ENCODE results near the gene SCAF11. TPM values are rescaled to one million over a fixed set of nuclear protein-coding genes. Genes with fewer than 3 reads are reported as not detected.

Gene SCAF11
- total and polyA plus RNA-seq, 5 donors from 2014 or later: 81.5 to 171 (median 83.9) TPM

DNA sequence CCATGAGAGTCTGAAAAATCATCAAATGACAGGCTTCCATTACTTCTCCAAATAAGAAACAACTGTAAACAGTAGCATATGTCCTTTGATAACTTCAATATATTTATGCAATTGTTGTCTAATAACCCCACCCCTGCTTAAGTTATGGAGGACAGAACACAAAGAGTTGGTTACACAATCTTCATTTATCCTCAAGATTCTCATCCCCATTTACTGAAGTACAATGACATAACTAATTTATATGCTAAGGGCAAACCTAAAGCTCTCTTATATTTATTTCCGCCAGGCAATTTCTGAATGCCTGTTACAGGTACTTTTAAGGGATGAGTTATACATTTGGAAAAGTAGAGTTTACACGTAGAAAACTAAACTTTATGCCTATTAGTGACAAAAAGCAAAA, 12.3 kb downstream of the SCAF11 start:
- Histone ChIP-seq H3K36me3 (ENCODE audit: control insufficient read depth, insufficient read depth, low read length) (peaks cover 9% of the 10 kb centered on the region), H3K27ac (ENCODE audit: insufficient read depth, low read length, poor library complexity, severe bottlenecking) (no peak overlapping the region), H3K27me3 (ENCODE audit: control insufficient read depth, insufficient read depth, low read length) (no peaks in the 10 kb centered on the region), H3K4me3 (ENCODE audit: low read depth, low read length) (peak overlapping the region; percentile 38), H3K4me1 (ENCODE audit: control insufficient read depth, insufficient read depth, low read length, poor library complexity, severe bottlenecking) (peaks cover 29% of the 10 kb centered on the region), H3K9me3 (ENCODE audit: control insufficient read depth in 2 of 2, low read length in 2 of 2) (no peaks in the 10 kb centered on the region)
- H3K4me1 Mint-ChIP-seq: peaks cover 73 to 93% (median 86%) of the 10 kb centered on the region in 4 donors
- H3K4me3 Mint-ChIP-seq: peak overlapping the region in 3 of 4 donors; percentile 8 to 77 (median 9)
- peaks cover 19% of the 10 kb centered on the region for H3K36me3 Mint-ChIP-seq
- H3K27ac Mint-ChIP-seq: peak overlapping the region; percentile 1 to 30 (median 11)
- no peak for DNase-seq
- no peak for ATAC-seq (ENCODE audit: low read depth in 2 of 2)
- peaks cover 0 to 1% (median 0%) of the 10 kb centered on the region in 7 donors for H3K9me3 Mint-ChIP-seq
- no peaks in the 10 kb centered on the region for H3K27me3 Mint-ChIP-seq

DNA sequence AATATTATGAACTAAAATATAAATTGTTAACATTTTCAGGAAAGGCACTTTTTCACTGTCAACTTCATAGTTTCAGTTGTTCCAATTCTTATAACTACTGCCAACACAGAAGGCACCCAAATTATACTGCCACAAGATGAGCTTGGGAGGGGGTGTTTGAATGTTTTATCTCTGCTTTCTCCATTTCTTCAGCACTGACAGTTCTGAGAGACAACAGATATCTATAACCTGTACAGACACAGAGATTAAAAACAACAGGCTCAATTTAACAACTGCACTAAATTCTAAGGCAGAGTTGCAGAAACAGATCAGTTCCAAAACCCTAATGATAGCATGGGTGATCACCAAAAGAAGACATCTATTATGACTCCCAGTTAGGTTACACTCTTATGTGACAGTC, 12.8 kb downstream of the SCAF11 start:
- Mint-ChIP-seq H3K36me3 (peaks cover 22% of the 10 kb centered on the region), H3K4me1 (peaks cover 71 to 92% (median 84%) of the 10 kb centered on the region in 4 donors), H3K27ac (peak overlapping the region in 1 of 3 donors; percentile 30), H3K27me3 (no peaks in the 10 kb centered on the region), H3K4me3 (no peak overlapping the region), H3K9me3 (peaks cover 0 to 2% (median 0%) of the 10 kb centered on the region in 7 donors)
- DNase-seq: no peak
- H3K9me3 ChIP-seq (ENCODE audit: control insufficient read depth in 2 of 2, low read length in 2 of 2): no peaks in the 10 kb centered on the region
- H3K4me3 ChIP-seq (ENCODE audit: low read depth, low read length): peak overlapping the region; percentile 38
- no peaks in the 10 kb centered on the region for H3K27me3 ChIP-seq (ENCODE audit: control insufficient read depth, insufficient read depth, low read length)
- no peak overlapping the region for H3K27ac ChIP-seq (ENCODE audit: insufficient read depth, low read length, poor library complexity, severe bottlenecking)
- no peak for ATAC-seq (ENCODE audit: low read depth in 2 of 2)
- H3K4me1 ChIP-seq (ENCODE audit: control insufficient read depth, insufficient read depth, low read length, poor library complexity, severe bottlenecking): peaks cover 27% of the 10 kb centered on the region
- H3K36me3 ChIP-seq (ENCODE audit: control insufficient read depth, insufficient read depth, low read length): peaks cover 12% of the 10 kb centered on the region

DNA sequence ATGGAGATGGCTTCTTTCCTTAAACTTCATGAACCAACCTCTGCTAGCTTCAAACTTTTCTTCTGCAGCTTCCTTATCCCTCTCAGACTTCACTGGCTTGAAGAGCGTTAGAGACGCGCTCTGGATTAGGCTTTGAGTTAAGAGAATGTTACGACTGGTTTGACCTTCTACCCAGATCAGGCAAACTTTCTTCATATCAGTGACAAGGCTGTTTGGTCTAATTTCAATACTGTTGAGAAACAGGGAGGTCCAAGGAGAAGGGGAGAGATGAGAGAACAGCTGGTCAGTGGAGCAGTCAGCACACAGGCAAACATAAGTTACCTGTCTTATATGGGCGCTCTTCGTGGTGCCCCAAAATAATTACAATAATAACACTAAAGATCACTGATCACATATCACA, 14.9 kb downstream of the SCAF11 start:
- Mint-ChIP-seq H3K4me3 (peak overlapping the region in 1 of 4 donors; percentile 0), H3K27ac (no peak overlapping the region), H3K9me3 (peaks cover 0 to 2% (median 0%) of the 10 kb centered on the region in 7 donors), H3K4me1 (peaks cover 70 to 91% (median 84%) of the 10 kb centered on the region in 4 donors), H3K36me3 (peaks cover 26% of the 10 kb centered on the region), H3K27me3 (no peaks in the 10 kb centered on the region)
- no peak overlapping the region for H3K4me3 ChIP-seq (ENCODE audit: low read depth, low read length)
- no peak for ATAC-seq (ENCODE audit: low read depth in 2 of 2)
- H3K9me3 ChIP-seq (ENCODE audit: control insufficient read depth in 2 of 2, low read length in 2 of 2): no peaks in the 10 kb centered on the region
- H3K27me3 ChIP-seq (ENCODE audit: control insufficient read depth, insufficient read depth, low read length): no peaks in the 10 kb centered on the region
- peaks cover 30% of the 10 kb centered on the region for H3K36me3 ChIP-seq (ENCODE audit: control insufficient read depth, insufficient read depth, low read length)
- no peak overlapping the region for H3K27ac ChIP-seq (ENCODE audit: insufficient read depth, low read length, poor library complexity, severe bottlenecking)
- DNase-seq: no peak
- peaks cover 24% of the 10 kb centered on the region for H3K4me1 ChIP-seq (ENCODE audit: control insufficient read depth, insufficient read depth, low read length, poor library complexity, severe bottlenecking)

DNA sequence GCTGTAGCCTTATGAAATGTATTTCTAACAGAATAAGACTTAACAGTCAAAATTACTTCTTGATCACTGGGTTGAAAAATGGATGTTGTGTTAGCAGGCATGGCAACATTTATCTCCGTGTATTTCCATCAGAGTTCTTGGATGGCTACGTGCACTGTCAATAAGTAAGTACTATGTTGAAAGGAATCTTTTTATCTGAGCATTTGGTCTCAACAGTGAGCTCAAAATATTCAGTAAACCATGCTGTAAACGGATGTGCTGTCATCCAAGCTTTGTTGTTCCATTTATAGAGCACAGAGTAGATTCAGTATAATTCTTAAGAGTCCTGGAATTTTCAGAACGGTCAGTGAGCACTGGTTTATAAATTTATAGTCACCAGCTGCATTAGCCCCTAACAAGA, 15.5 kb downstream of the SCAF11 start:
- Histone ChIP-seq H3K4me1 (ENCODE audit: control insufficient read depth, insufficient read depth, low read length, poor library complexity, severe bottlenecking) (peaks cover 21% of the 10 kb centered on the region), H3K9me3 (ENCODE audit: control insufficient read depth in 2 of 2, low read length in 2 of 2) (no peaks in the 10 kb centered on the region), H3K27ac (ENCODE audit: insufficient read depth, low read length, poor library complexity, severe bottlenecking) (no peak overlapping the region), H3K4me3 (ENCODE audit: low read depth, low read length) (no peak overlapping the region), H3K27me3 (ENCODE audit: control insufficient read depth, insufficient read depth, low read length) (no peaks in the 10 kb centered on the region), H3K36me3 (ENCODE audit: control insufficient read depth, insufficient read depth, low read length) (peaks cover 33% of the 10 kb centered on the region)
- Mint-ChIP-seq H3K9me3 (peaks cover 0 to 2% (median 0%) of the 10 kb centered on the region in 7 donors), H3K36me3 (peaks cover 30% of the 10 kb centered on the region), H3K4me3 (peak overlapping the region in 2 of 4 donors; percentile 32 to 45), H3K4me1 (peaks cover 69 to 91% (median 83%) of the 10 kb centered on the region in 4 donors), H3K27ac (no peak overlapping the region), H3K27me3 (no peaks in the 10 kb centered on the region)
- ATAC-seq (ENCODE audit: low read depth in 2 of 2) (no peak), DNase-seq (no peak)

DNA sequence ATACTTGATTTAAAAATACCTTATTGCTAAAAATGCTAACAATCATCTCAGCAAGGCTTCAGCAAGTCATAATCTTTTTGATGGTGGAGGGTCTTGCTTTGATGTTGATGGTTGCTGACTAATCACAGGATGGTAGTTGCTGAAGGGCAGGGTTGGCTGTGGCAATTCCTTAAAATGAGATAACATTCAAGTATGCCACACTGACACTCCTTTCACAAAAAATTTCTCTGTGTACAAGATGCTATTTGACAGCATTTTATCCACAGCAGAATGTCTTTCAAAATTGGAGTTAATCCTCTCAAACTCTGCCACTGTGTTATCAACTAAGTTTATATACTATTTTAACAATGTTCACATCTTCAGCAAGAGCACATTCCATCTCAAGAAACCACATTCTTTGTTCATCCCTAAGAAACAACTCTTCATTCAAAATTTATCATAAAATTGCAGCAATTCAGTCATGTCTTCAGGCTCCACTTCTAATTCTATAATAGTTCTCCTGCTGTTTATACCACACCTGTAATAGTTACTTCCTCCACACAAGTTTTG, 16.1 kb downstream of the SCAF11 start:
- Histone ChIP-seq H3K4me1 (ENCODE audit: control insufficient read depth, insufficient read depth, low read length, poor library complexity, severe bottlenecking) (peaks cover 21% of the 10 kb centered on the region), H3K4me3 (ENCODE audit: low read depth, low read length) (no peak overlapping the region), H3K27ac (ENCODE audit: insufficient read depth, low read length, poor library complexity, severe bottlenecking) (no peak overlapping the region), H3K36me3 (ENCODE audit: control insufficient read depth, insufficient read depth, low read length) (peaks cover 33% of the 10 kb centered on the region), H3K27me3 (ENCODE audit: control insufficient read depth, insufficient read depth, low read length) (no peaks in the 10 kb centered on the region), H3K9me3 (ENCODE audit: control insufficient read depth in 2 of 2, low read length in 2 of 2) (no peaks in the 10 kb centered on the region)
- DNase-seq: no peak
- peak overlapping the region in 1 of 3 donors; percentile 89 for H3K27ac Mint-ChIP-seq
- peak overlapping the region in 2 of 4 donors; percentile 32 to 45 for H3K4me3 Mint-ChIP-seq
- H3K27me3 Mint-ChIP-seq: no peaks in the 10 kb centered on the region
- peaks cover 0 to 2% (median 0%) of the 10 kb centered on the region in 7 donors for H3K9me3 Mint-ChIP-seq
- no peak for ATAC-seq (ENCODE audit: low read depth in 2 of 2)
- peaks cover 30% of the 10 kb centered on the region for H3K36me3 Mint-ChIP-seq
- peaks cover 63 to 89% (median 80%) of the 10 kb centered on the region in 4 donors for H3K4me1 Mint-ChIP-seq

DNA sequence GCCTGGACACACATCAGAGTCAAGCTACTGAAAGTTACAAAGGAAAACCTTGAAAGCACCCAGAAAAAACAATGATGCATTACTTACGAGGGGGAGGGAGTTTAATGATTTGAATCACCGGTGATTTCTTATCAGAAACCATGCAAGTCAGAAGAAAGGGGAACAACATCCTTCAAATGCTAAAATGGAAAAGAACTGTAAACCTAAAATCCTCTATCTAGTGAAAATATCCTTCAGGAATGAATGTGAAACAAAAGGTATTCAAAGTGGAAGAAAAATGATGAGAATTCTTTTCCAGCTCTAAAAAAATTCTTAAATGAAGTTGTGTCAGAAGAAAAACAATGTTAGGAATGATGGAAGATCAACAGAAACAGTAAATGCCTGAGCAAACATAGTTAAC, 16.8 kb downstream of the SCAF11 start:
- Mint-ChIP-seq H3K4me1 (peaks cover 56 to 88% (median 79%) of the 10 kb centered on the region in 4 donors), H3K36me3 (peaks cover 30% of the 10 kb centered on the region), H3K27ac (no peak overlapping the region), H3K27me3 (no peaks in the 10 kb centered on the region), H3K9me3 (peaks cover 0 to 2% (median 0%) of the 10 kb centered on the region in 7 donors), H3K4me3 (peak overlapping the region in 1 of 4 donors; percentile 1)
- Histone ChIP-seq H3K4me1 (ENCODE audit: control insufficient read depth, insufficient read depth, low read length, poor library complexity, severe bottlenecking) (peaks cover 14% of the 10 kb centered on the region), H3K27ac (ENCODE audit: insufficient read depth, low read length, poor library complexity, severe bottlenecking) (no peak overlapping the region), H3K9me3 (ENCODE audit: control insufficient read depth in 2 of 2, low read length in 2 of 2) (no peaks in the 10 kb centered on the region), H3K4me3 (ENCODE audit: low read depth, low read length) (peak overlapping the region; percentile 31), H3K36me3 (ENCODE audit: control insufficient read depth, insufficient read depth, low read length) (peaks cover 31% of the 10 kb centered on the region), H3K27me3 (ENCODE audit: control insufficient read depth, insufficient read depth, low read length) (no peaks in the 10 kb centered on the region)
- no peak for DNase-seq
- ATAC-seq (ENCODE audit: low read depth in 2 of 2): no peak

DNA sequence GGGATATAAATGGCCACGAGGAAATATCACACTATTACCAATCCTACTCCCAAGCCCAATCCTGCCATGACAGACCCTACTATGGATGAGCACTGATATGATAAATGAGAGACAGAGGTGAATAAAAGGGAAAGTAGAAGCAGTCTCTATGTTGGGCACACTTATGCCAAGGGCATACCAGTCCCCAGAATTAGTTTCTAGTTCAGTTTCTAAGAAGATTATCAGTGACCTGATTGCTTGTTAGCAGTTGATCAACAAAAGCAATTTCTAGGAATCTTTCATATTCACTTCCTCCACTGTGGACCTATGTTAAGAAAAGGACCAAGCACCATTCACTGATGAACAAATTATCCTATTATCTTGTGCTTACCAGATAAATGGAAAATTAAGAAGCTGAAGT, 20.0 kb downstream of the SCAF11 start:
- peaks cover 51 to 81% (median 67%) of the 10 kb centered on the region in 4 donors for H3K4me1 Mint-ChIP-seq
- no peaks in the 10 kb centered on the region for H3K9me3 ChIP-seq (ENCODE audit: control insufficient read depth in 2 of 2, low read length in 2 of 2)
- peak in 1 of 3 donors; percentile 67 for DNase-seq
- peaks cover 0 to 2% (median 0%) of the 10 kb centered on the region in 7 donors for H3K9me3 Mint-ChIP-seq
- H3K4me3 Mint-ChIP-seq: peak overlapping the region in 3 of 4 donors; percentile 6 to 74 (median 45)
- H3K4me3 ChIP-seq (ENCODE audit: low read depth, low read length): peak overlapping the region; percentile 1
- peak overlapping the region in 1 of 3 donors; percentile 27 for H3K27ac Mint-ChIP-seq
- ATAC-seq (ENCODE audit: low read depth in 2 of 2): no peak
- no peaks in the 10 kb centered on the region for H3K27me3 Mint-ChIP-seq
- H3K36me3 ChIP-seq (ENCODE audit: control insufficient read depth, insufficient read depth, low read length): peaks cover 28% of the 10 kb centered on the region
- peaks cover 30% of the 10 kb centered on the region for H3K36me3 Mint-ChIP-seq
- no peak overlapping the region for H3K27ac ChIP-seq (ENCODE audit: insufficient read depth, low read length, poor library complexity, severe bottlenecking)
- H3K4me1 ChIP-seq (ENCODE audit: control insufficient read depth, insufficient read depth, low read length, poor library complexity, severe bottlenecking): peaks cover 12% of the 10 kb centered on the region
- H3K27me3 ChIP-seq (ENCODE audit: control insufficient read depth, insufficient read depth, low read length): no peaks in the 10 kb centered on the region

DNA sequence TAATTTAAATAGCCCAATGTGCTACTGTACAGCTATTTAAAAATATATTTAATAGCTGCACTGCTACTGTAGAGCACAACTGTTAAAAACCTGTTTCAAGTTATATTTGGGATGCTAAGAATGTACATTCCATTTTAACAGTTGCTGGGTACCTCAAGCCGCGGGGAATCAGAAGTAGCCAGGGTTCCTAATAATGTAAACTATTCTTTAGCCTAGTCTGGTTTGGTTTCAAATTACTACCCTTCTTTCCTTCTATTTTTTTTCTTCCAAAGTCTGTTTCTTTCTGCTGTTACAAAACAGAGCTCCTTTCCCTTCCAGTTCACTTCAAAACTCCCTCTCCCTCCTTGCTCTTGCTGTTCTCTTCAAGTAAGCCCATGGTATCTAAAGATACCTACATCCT, 21.3 kb downstream of the SCAF11 start:
- Histone ChIP-seq H3K36me3 (ENCODE audit: control insufficient read depth, insufficient read depth, low read length) (peaks cover 35% of the 10 kb centered on the region), H3K9me3 (ENCODE audit: control insufficient read depth in 2 of 2, low read length in 2 of 2) (no peaks in the 10 kb centered on the region), H3K27ac (ENCODE audit: insufficient read depth, low read length, poor library complexity, severe bottlenecking) (no peak overlapping the region), H3K4me1 (ENCODE audit: control insufficient read depth, insufficient read depth, low read length, poor library complexity, severe bottlenecking) (peaks cover 12% of the 10 kb centered on the region), H3K27me3 (ENCODE audit: control insufficient read depth, insufficient read depth, low read length) (no peaks in the 10 kb centered on the region), H3K4me3 (ENCODE audit: low read depth, low read length) (no peak overlapping the region)
- H3K4me1 Mint-ChIP-seq: peaks cover 54 to 78% (median 63%) of the 10 kb centered on the region in 4 donors
- H3K27me3 Mint-ChIP-seq: no peaks in the 10 kb centered on the region
- DNase-seq: no peak
- no peak overlapping the region for H3K4me3 Mint-ChIP-seq
- peaks cover 29% of the 10 kb centered on the region for H3K36me3 Mint-ChIP-seq
- peak overlapping the region in 1 of 3 donors; percentile 64 for H3K27ac Mint-ChIP-seq
- H3K9me3 Mint-ChIP-seq: peaks cover 0 to 4% (median 0%) of the 10 kb centered on the region in 7 donors
- no peak for ATAC-seq (ENCODE audit: low read depth in 2 of 2)

Measured in CD4-positive, CD25-positive, alpha-beta regulatory T cell (primary cell).